NB4 (cell line): ENCODE results near the gene NAB1.
A peak's percentile ranks its signal among the peaks of the same experiment; 100 is the strongest.

Source experiments
- DNase-seq: peaks from one replicate; pipeline ENCODE4 v3.0.0; 2010; ENCODE audit warnings: low read depth
- H3K4me3 ChIP-seq: one replicate; pipeline ENCODE4 v1.5.1; 2011; ENCODE audit warnings: mild to moderate bottlenecking, low read depth, low read length, moderate library complexity
- MYC ChIP-seq: IDR thresholded peaks from 2 replicates; pipeline ENCODE4 v1.6.1; 2011; ENCODE audit warnings: low read depth, low read length
- POLR2A ChIP-seq: IDR thresholded peaks from 2 replicates; pipeline ENCODE4 v1.6.1; 2011; ENCODE audit warnings: mild to moderate bottlenecking; ENCODE audit not compliant: insufficient read length; ENCODE audit errors: extremely low read depth
- TF ChIP-seq, protein P1 (sequence below): IDR thresholded peaks from one replicate; pipeline ENCODE4 v1.5.1; 2012; ENCODE audit warnings: low read depth, low read length
- TF ChIP-seq, protein P2 (sequence below): IDR thresholded peaks from 2 replicates; pipeline ENCODE4 v1.6.1; 2011; ENCODE audit warnings: low read depth, low read length

Gene NAB1

DNA sequence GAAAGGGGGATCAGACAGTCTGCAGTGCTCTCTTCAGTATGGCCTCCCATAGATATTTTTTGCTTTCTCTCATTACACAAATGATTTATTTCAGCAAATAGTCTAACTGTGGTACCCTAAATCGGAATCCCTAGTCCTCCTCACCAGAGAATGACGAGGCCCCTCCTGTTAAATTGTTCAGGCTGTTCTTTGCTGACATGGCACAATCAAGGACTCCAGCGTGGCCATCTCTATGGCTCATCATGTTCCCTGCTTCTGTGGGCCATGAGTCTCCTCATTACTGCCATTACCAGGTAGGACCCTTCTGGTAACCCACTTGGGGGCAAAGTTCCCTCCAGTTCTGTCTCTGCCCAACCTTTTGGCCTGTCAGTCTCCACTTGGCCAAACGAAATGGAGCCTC, 62.2 kb downstream of the NAB1 start:
- no peak for DNase-seq
- TF ChIP-seq POLR2A (no peak), MYC (no peak)
- TF ChIP-seq, protein P1, sequence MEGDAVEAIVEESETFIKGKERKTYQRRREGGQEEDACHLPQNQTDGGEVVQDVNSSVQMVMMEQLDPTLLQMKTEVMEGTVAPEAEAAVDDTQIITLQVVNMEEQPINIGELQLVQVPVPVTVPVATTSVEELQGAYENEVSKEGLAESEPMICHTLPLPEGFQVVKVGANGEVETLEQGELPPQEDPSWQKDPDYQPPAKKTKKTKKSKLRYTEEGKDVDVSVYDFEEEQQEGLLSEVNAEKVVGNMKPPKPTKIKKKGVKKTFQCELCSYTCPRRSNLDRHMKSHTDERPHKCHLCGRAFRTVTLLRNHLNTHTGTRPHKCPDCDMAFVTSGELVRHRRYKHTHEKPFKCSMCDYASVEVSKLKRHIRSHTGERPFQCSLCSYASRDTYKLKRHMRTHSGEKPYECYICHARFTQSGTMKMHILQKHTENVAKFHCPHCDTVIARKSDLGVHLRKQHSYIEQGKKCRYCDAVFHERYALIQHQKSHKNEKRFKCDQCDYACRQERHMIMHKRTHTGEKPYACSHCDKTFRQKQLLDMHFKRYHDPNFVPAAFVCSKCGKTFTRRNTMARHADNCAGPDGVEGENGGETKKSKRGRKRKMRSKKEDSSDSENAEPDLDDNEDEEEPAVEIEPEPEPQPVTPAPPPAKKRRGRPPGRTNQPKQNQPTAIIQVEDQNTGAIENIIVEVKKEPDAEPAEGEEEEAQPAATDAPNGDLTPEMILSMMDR, result no peak
- TF ChIP-seq, protein P2, sequence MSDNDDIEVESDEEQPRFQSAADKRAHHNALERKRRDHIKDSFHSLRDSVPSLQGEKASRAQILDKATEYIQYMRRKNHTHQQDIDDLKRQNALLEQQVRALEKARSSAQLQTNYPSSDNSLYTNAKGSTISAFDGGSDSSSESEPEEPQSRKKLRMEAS, result no peak
- H3K4me3 ChIP-seq, result no peak overlapping the region

DNA sequence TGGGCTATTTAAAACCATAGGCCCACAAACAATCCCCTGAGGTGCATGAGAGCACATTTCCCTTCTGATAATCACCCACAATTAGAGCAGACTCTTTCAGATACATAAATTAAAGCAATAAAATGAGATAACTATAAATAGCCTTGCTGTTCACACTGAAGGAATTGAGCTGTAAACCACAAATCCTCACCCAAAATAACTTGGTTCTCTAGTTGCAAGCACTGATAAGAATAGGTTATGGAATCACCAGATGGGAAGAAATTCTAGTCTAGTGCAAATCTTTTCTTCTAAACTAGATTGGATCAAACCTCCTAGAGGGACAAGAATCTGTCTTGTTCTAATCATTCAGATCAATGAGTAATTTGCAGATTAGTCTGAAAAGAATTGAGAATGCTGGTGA, 64.6 kb downstream of the NAB1 start:
- DNase-seq, result no peak
- no peak overlapping the region for H3K4me3 ChIP-seq
- TF ChIP-seq, protein P2, result no peak
- TF ChIP-seq POLR2A (no peak), MYC (no peak)
- TF ChIP-seq, protein P1, result no peak

DNA sequence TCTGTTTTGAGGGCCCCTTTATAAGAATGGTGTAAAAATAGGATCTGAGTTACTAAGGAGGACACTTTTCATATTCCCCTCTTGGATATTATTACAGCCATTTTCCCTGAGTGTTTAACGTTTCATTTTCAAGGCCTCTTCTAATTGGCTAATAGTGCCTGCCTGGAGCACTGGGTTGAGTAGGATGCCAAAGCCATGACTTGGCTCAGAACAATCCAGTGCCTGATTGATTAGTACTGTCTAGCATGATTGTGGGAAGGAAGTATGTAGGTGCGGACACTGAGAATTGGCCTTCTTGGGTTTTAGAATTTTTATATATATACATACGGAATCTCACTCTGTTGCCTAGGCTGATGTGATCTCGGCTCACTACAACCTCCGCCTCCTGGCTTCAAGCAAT, 66.1 kb downstream of the NAB1 start:
- TF ChIP-seq MYC (no peak), POLR2A (no peak)
- TF ChIP-seq, protein P2, result no peak
- TF ChIP-seq, protein P1, result no peak
- no peak overlapping the region for H3K4me3 ChIP-seq
- DNase-seq, result no peak

DNA sequence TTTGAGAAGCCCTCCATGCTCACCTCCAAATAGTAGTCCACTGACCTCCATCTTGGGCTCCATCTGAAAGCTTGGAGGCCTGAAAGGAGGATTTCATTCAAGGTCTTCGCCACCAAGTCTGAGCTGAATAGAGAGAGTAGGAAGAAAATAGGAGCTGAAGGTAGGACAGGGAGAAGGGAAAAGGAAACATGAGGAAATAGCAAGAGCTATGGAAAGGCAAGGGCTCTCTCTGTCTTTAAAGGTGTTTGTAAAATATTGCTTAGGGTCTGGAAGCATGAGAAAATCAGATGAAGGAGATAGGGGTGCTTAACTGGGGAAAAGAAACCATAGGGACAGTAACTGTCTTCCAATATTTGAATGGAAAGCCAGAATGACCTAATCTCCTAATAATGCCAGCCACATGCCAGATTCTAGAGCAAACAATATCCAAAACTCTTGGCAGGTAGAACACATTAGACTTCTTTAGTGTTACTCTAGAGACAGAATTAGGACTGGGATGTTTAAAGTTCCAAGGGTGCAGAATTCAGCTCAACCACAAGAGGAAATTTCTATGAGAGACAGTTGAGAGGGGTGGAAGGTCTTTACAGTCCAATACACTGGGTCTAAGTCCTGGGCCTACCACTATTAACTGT, 67.4 kb downstream of the NAB1 start:
- no peak overlapping the region for H3K4me3 ChIP-seq
- TF ChIP-seq POLR2A (no peak), MYC (no peak)
- TF ChIP-seq, protein P1, result no peak
- TF ChIP-seq, protein P2, result no peak
- DNase-seq, result no peak

DNA sequence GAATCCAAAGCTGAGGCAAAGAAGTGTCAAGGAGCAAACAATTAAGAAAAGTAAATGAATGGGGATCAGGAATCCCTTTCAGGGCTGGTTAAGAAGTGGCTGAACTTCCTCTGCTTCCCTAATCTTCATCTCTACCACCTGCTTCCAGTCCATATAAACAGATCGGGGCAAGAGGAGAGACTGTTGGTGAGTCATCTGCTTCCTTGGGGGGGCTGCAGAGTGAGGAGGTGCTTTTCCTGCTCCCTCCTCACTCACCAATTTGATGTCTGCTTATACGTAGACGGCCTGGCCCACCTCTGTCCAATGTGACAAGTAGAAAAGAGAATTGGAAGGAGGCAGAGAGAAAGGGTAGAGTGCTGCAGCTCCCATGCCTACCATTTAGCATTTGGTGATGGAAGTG, 68.4 kb downstream of the NAB1 start:
- H3K4me3 ChIP-seq, result no peak overlapping the region
- TF ChIP-seq MYC, result no peak
- TF ChIP-seq POLR2A, result no peak
- TF ChIP-seq, protein P2, result no peak
- TF ChIP-seq, protein P1, result no peak
- peak; percentile 7 for DNase-seq
